ENCODE measurements around the gene PARVB.

PARVB gene

GRCh38 chr22:44153710-44154109 lies 129.6 kb downstream of the PARVB start:
- no peak for DNase-seq (ENCODE audit: extremely low read depth in 1 of 2, low read depth in 1 of 2)

GRCh38 chr22:44154436-44154942 lies 130.4 kb downstream of the PARVB start:
- DNase-seq (ENCODE audit: extremely low read depth in 1 of 2, low read depth in 1 of 2): no peak

GRCh38 chr22:44155115-44155514 lies 131.0 kb downstream of the PARVB start:
- no peak for DNase-seq (ENCODE audit: extremely low read depth in 1 of 2, low read depth in 1 of 2)

- no peak for DNase-seq (ENCODE audit: extremely low read depth in 1 of 2, low read depth in 1 of 2)
Observed at GRCh38 chr22:44157916-44158618, 134.0 kb downstream of the PARVB start.

- no peak for DNase-seq (ENCODE audit: extremely low read depth in 1 of 2, low read depth in 1 of 2)
Observed at GRCh38 chr22:44158816-44159215, 134.7 kb downstream of the PARVB start.

- no peak for DNase-seq (ENCODE audit: extremely low read depth in 1 of 2, low read depth in 1 of 2)
Observed at GRCh38 chr22:44159221-44159620, 135.1 kb downstream of the PARVB start.

- DNase-seq (ENCODE audit: extremely low read depth in 1 of 2, low read depth in 1 of 2): no peak
Observed at GRCh38 chr22:44159811-44160210, 135.7 kb downstream of the PARVB start.

GRCh38 chr22:44160421-44160820 lies 136.3 kb downstream of the PARVB start:
- no peak for DNase-seq (ENCODE audit: extremely low read depth in 1 of 2, low read depth in 1 of 2)

GRCh38 chr22:44161673-44162072 lies 137.6 kb downstream of the PARVB start:
- DNase-seq (ENCODE audit: extremely low read depth in 1 of 2, low read depth in 1 of 2): no peak

GRCh38 chr22:44162960-44163359 lies 138.9 kb downstream of the PARVB start:
- DNase-seq (ENCODE audit: extremely low read depth in 1 of 2, low read depth in 1 of 2): no peak

- DNase-seq (ENCODE audit: extremely low read depth in 1 of 2, low read depth in 1 of 2): no peak
Observed at GRCh38 chr22:44163536-44163935, 139.4 kb downstream of the PARVB start.

- DNase-seq (ENCODE audit: extremely low read depth in 1 of 2, low read depth in 1 of 2): no peak
Observed at GRCh38 chr22:44164031-44164430, 139.9 kb downstream of the PARVB start.

- DNase-seq (ENCODE audit: extremely low read depth in 1 of 2, low read depth in 1 of 2): no peak
Observed at GRCh38 chr22:44165286-44165874, 141.3 kb downstream of the PARVB start.

- DNase-seq (ENCODE audit: extremely low read depth in 1 of 2, low read depth in 1 of 2): no peak
Observed at GRCh38 chr22:44166498-44167276, 142.6 kb downstream of the PARVB start.

GRCh38 chr22:44167501-44167900 lies 143.4 kb downstream of the PARVB start:
- DNase-seq (ENCODE audit: extremely low read depth in 1 of 2, low read depth in 1 of 2): no peak

- no peak for DNase-seq (ENCODE audit: extremely low read depth in 1 of 2, low read depth in 1 of 2)
Observed at GRCh38 chr22:44168206-44168605, 144.1 kb downstream of the PARVB start.

- DNase-seq (ENCODE audit: extremely low read depth in 1 of 2, low read depth in 1 of 2): no peak
Observed at GRCh38 chr22:44170470-44170869, 146.4 kb downstream of the PARVB start.

- no peak for DNase-seq (ENCODE audit: extremely low read depth in 1 of 2, low read depth in 1 of 2)
Observed at GRCh38 chr22:44171561-44171960, 147.5 kb downstream of the PARVB start.

- no peak for DNase-seq (ENCODE audit: extremely low read depth in 1 of 2, low read depth in 1 of 2)
Observed at GRCh38 chr22:44172370-44173108, 148.4 kb downstream of the PARVB start.

- no peak for DNase-seq (ENCODE audit: extremely low read depth in 1 of 2, low read depth in 1 of 2)
Observed at GRCh38 chr22:44173154-44173553, 149.1 kb downstream of the PARVB start.

GRCh38 chr22:44175676-44176075 lies 151.6 kb downstream of the PARVB start:
- DNase-seq (ENCODE audit: extremely low read depth in 1 of 2, low read depth in 1 of 2): no peak

Data from activated CD8-positive, alpha-beta memory T cell treated with anti-CD3 and anti-CD28 coated beads for 1 hour (primary cell).